Neuronal stem cell (in vitro differentiated cells): ENCODE results near the gene GRM4.

Experiments
- DNase-seq: peaks from one replicate; pipeline ENCODE4 v3.0.0-alpha.2; 2013; ENCODE audit warnings: low spot score
- H2AFZ ChIP-seq: one replicate; pipeline ENCODE4 v1.6.1; 2013; ENCODE audit warnings: mild to moderate bottlenecking, low read length, inconsistent platforms
- H2AK5ac ChIP-seq: 2 replicates; pipeline ENCODE4 v1.6.1; 2013; ENCODE audit warnings: low read depth, mild to moderate bottlenecking, inconsistent platforms, low read length, moderate library complexity, mixed read lengths
- H2BK120ac ChIP-seq: 2 replicates; pipeline ENCODE4 v1.6.1; 2013; ENCODE audit warnings: low read depth, mild to moderate bottlenecking, inconsistent platforms, low read length, moderate library complexity, mixed read lengths
- H2BK12ac ChIP-seq: one replicate; pipeline ENCODE4 v1.6.1; 2013; ENCODE audit warnings: low read length, inconsistent platforms
- H2BK15ac ChIP-seq: 2 replicates; pipeline ENCODE4 v1.6.1; 2013; ENCODE audit warnings: mild to moderate bottlenecking, low read length, inconsistent platforms, mixed read lengths
- H2BK5ac ChIP-seq: one replicate; pipeline ENCODE4 v1.6.1; 2013; ENCODE audit warnings: inconsistent platforms, mild to moderate bottlenecking, low read length, moderate library complexity
- H3K14ac ChIP-seq: one replicate; pipeline ENCODE4 v1.6.1; 2013; ENCODE audit warnings: low read length, inconsistent platforms
- H3K18ac ChIP-seq: 2 replicates; pipeline ENCODE4 v1.6.1; 2013; ENCODE audit warnings: low read length, inconsistent platforms
- H3K23ac ChIP-seq: 2 replicates; pipeline ENCODE4 v1.6.1; 2013; ENCODE audit warnings: low read depth, mild to moderate bottlenecking, mixed read lengths, low read length, inconsistent platforms; ENCODE audit not compliant: poor library complexity
- H3K27ac ChIP-seq: replicated peaks from 3 replicates; pipeline ENCODE4 v1.5.1; 2013; ENCODE audit warnings: low read length, inconsistent platforms
- H3K27me3 ChIP-seq, 3 experiments: 2 replicates each; pipeline ENCODE4 v1.6.1; 2013; ENCODE audit warnings: low read length in 3 of 3, mild to moderate bottlenecking in 2 of 3, inconsistent platforms in 1 of 3, low read depth in 1 of 3, mixed read lengths in 1 of 3, moderate library complexity in 1 of 3; ENCODE audit not compliant: control insufficient read depth in 3 of 3, insufficient read depth in 3 of 3
- H3K36me3 ChIP-seq, 2 donors: replicated peaks in 1 of 2; 2 replicates each; pipeline ENCODE4 v1.6.1; 2013; ENCODE audit warnings: low read length in 2 of 2; ENCODE audit not compliant: control insufficient read depth in 2 of 2, insufficient read depth in 2 of 2
- H3K4ac ChIP-seq: 2 replicates; pipeline ENCODE4 v1.6.1; 2013; ENCODE audit warnings: inconsistent platforms, mild to moderate bottlenecking, low read length, moderate library complexity
- H3K4me1 ChIP-seq, 2 donors: 1 replicate in 1 of 2; 2 replicates in 1 of 2; pipeline ENCODE4 v1.6.1; 2013; ENCODE audit warnings: low read length in 2 of 2, low read depth in 1 of 2; ENCODE audit not compliant: control insufficient read depth in 2 of 2, insufficient read depth in 1 of 2
- H3K4me2 ChIP-seq: one replicate; pipeline ENCODE4 v1.6.1; 2013; ENCODE audit warnings: mild to moderate bottlenecking, low read length, inconsistent platforms; ENCODE audit not compliant: insufficient read depth, poor library complexity, severe bottlenecking
- H3K4me3 ChIP-seq, 2 donors: 2 replicates each; pipeline ENCODE4 v1.5.1; 2013; ENCODE audit warnings: low read length in 2 of 2, mild to moderate bottlenecking in 2 of 2, inconsistent platforms in 1 of 2, moderate library complexity in 1 of 2
- H3K79me1 ChIP-seq: one replicate; pipeline ENCODE4 v1.6.1; 2013; ENCODE audit warnings: low read depth, mild to moderate bottlenecking, inconsistent platforms, low read length, moderate library complexity
- H3K9ac ChIP-seq: one replicate; pipeline ENCODE4 v1.6.1; 2013; ENCODE audit warnings: mild to moderate bottlenecking, low read depth, low read length, inconsistent platforms; ENCODE audit not compliant: poor library complexity
- H3K9me3 ChIP-seq, 2 donors: replicated peaks in 1 of 2; 2 replicates each; pipeline versions ENCODE3 to v1.6.1; 2013; ENCODE audit warnings: low read length in 2 of 2, mild to moderate bottlenecking in 2 of 2, inconsistent platforms in 1 of 2, low read depth in 1 of 2, mixed read lengths in 1 of 2, moderate library complexity in 1 of 2; ENCODE audit not compliant: control insufficient read depth in 2 of 2, insufficient read depth in 1 of 2
- H4K8ac ChIP-seq: one replicate; pipeline ENCODE4 v1.6.1; 2013; ENCODE audit warnings: low read depth, mild to moderate bottlenecking, inconsistent platforms, low read length, moderate library complexity
- H4K91ac ChIP-seq: one replicate; pipeline ENCODE4 v1.6.1; 2013; ENCODE audit warnings: low read length, low read depth, mild to moderate bottlenecking, inconsistent platforms; ENCODE audit not compliant: poor library complexity
- WGBS, 2 donors: extraction: QIAGEN DNeasy Blood & Tissue Kit; methylation state at CpG; one replicate each; pipeline ENCODE4 v1.1.7; 2013; ENCODE audit warnings: missing lambda C conversion rate in 2 of 2, mixed read lengths in 1 of 2; ENCODE audit not compliant: insufficient read length in 2 of 2, insufficient replicate concordance in 1 of 2; ENCODE audit errors: extremely low coverage in 2 of 2; 5-methylcytosine and 5-hydroxymethylcytosine counted together

The GRM4 gene

GRCh38 chr6:34152042-34152524, 6.2 kb upstream of the GRM4 start:
- Histone ChIP-seq H3K18ac (peak overlapping the region; percentile 80), H2BK12ac (no peak overlapping the region), H3K9me3 (no peaks in the 10 kb centered on the region), H3K79me1 (no peaks in the 10 kb centered on the region), H2BK15ac (no peak overlapping the region), H2AK5ac (peak overlapping the region; percentile 63), H4K8ac (no peak overlapping the region), H2BK120ac (no peak overlapping the region), H3K4me1 (peaks cover 4 to 10% of the 10 kb centered on the region in 2 donors), H3K4ac (no peak overlapping the region), H3K23ac (no peak overlapping the region), H3K14ac (peak overlapping the region; percentile 71), H4K91ac (no peak overlapping the region), H2AFZ (no peak overlapping the region), H3K9ac (peak overlapping the region; percentile 70), H3K4me2 (no peak overlapping the region), H3K4me3 (no peak overlapping the region), H3K36me3 (no peaks in the 10 kb centered on the region), H2BK5ac (peak overlapping the region; percentile 59), H3K27ac (no peak overlapping the region), H3K27me3 (peaks cover 0 to 83% (median 44%) of the 10 kb centered on the region in 3 experiments)
- no peak for DNase-seq
- no CpG with 5 or more reads among the region's 9 CpGs for WGBS, 2 donors

- Histone ChIP-seq H2BK15ac (no peak overlapping the region), H4K8ac (no peak overlapping the region), H3K18ac (no peak overlapping the region), H3K23ac (no peak overlapping the region), H3K9me3 (no peaks in the 10 kb centered on the region), H2BK120ac (no peak overlapping the region), H3K4me3 (no peak overlapping the region), H4K91ac (no peak overlapping the region), H3K27ac (no peak overlapping the region), H3K4me2 (no peak overlapping the region), H3K9ac (no peak overlapping the region), H3K79me1 (no peaks in the 10 kb centered on the region), H3K14ac (no peak overlapping the region), H2BK5ac (no peak overlapping the region), H3K36me3 (no peaks in the 10 kb centered on the region), H3K4ac (no peak overlapping the region), H2AFZ (no peak overlapping the region), H2AK5ac (no peak overlapping the region), H3K4me1 (peaks cover 4 to 10% of the 10 kb centered on the region in 2 donors), H3K27me3 (peaks cover 0 to 87% (median 49%) of the 10 kb centered on the region in 3 experiments), H2BK12ac (no peak overlapping the region)
- no peak for DNase-seq
- WGBS, 2 donors: no CpG with 5 or more reads among the region's 21 CpGs
Measured at GRCh38 chr6:34151321-34152041, 5.6 kb upstream of the GRM4 start.

DNA sequence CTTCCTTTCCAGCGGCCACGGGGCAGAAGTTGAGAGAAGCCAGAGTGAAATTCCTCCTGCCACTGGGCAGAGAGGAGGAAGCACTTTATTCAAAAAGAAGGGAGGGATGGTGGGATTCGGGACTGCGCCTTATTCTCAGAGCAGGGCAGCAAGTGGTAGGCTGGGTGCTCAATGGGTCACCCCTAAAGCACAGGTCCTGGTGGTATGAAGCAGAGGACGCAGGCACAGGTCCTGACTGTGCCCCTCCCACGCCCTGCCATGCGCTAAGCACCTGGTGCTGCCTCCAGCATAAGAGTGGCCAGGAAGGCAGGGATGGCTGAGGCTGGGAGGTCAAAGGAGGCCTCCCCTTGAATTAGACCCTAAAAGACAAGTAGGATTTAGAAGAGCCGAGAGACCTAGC, 4.9 kb upstream of the GRM4 start:
- H3K4me3 ChIP-seq: no peak overlapping the region
- no peak for DNase-seq
- H2BK120ac ChIP-seq: no peak overlapping the region
- H3K4me2 ChIP-seq: no peak overlapping the region
- no peaks in the 10 kb centered on the region for H3K79me1 ChIP-seq
- H2BK15ac ChIP-seq: peak overlapping the region; percentile 19
- H2BK12ac ChIP-seq: no peak overlapping the region
- H3K27me3 ChIP-seq: peaks cover 0 to 88% (median 57%) of the 10 kb centered on the region in 3 experiments
- no peak overlapping the region for H2BK5ac ChIP-seq
- H2AK5ac ChIP-seq: no peak overlapping the region
- H4K8ac ChIP-seq: no peak overlapping the region
- H3K14ac ChIP-seq: no peak overlapping the region
- peaks cover 4 to 10% of the 10 kb centered on the region in 2 donors for H3K4me1 ChIP-seq
- no peaks in the 10 kb centered on the region for H3K9me3 ChIP-seq
- peak overlapping the region; percentile 67 for H3K18ac ChIP-seq
- no peak overlapping the region for H4K91ac ChIP-seq
- H3K9ac ChIP-seq: no peak overlapping the region
- WGBS, 2 donors: no CpG with 5 or more reads among the region's 8 CpGs
- no peak overlapping the region for H3K4ac ChIP-seq
- H3K36me3 ChIP-seq: no peaks in the 10 kb centered on the region
- H2AFZ ChIP-seq: no peak overlapping the region
- no peak overlapping the region for H3K23ac ChIP-seq
- H3K27ac ChIP-seq: no peak overlapping the region

DNA sequence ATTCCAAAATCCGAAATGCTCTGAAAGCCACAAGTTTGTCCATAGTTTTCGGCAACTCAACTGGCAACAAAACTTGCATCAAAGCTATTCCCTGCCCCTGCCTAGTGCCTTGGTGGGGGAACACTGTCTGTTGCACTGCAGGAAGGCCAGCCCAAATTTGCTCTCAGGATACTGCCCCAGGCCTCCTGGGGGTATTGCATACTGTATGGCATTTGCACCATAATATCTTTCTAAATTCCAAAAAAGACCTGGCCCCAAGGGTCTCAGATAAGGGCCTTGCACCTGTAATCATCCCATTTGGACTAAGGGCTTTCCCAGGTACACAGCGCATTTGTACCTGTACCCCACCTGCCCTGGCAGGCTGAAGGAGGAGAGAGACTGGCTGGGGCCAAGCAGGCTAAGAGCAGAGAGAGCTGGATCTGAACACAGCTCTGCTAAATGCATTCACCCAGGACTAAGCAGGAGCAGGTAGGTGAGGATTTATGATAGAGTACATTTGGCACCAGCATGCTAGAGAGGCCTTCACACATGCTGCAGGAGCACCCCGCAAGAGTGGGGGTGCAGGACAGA, 4.0 kb upstream of the GRM4 start:
- Histone ChIP-seq H3K9me3 (no peaks in the 10 kb centered on the region), H3K4me3 (peak overlapping the region in 1 of 2 donors; percentile 10), H3K4ac (no peak overlapping the region), H3K79me1 (no peaks in the 10 kb centered on the region), H3K36me3 (no peaks in the 10 kb centered on the region), H3K27me3 (peaks cover 0 to 88% (median 58%) of the 10 kb centered on the region in 3 experiments), H2BK15ac (no peak overlapping the region), H3K4me2 (no peak overlapping the region), H2AK5ac (peak overlapping the region; percentile 19), H4K91ac (no peak overlapping the region), H3K27ac (no peak overlapping the region), H2BK120ac (no peak overlapping the region), H3K9ac (no peak overlapping the region), H3K23ac (no peak overlapping the region), H3K18ac (no peak overlapping the region), H2BK5ac (no peak overlapping the region), H2BK12ac (no peak overlapping the region), H3K14ac (no peak overlapping the region), H3K4me1 (peaks cover 4 to 9% of the 10 kb centered on the region in 2 donors), H4K8ac (no peak overlapping the region), H2AFZ (no peak overlapping the region)
- WGBS, 2 donors: no CpG with 5 or more reads among the region's 4 CpGs
- no peak for DNase-seq
